GM19468 (cell line): ENCODE measurements around the gene DLG1.

Source experiments
- ATAC-seq: cut with Tn5 transposase; IDR thresholded peaks from one replicate; pipeline ENCODE4 v1.9.1; 2021; ENCODE audit warnings: mild to moderate bottlenecking, moderate library complexity, moderate number of reproducible peaks; ENCODE audit not compliant: unreplicated experiment; ENCODE audit errors: extremely low read depth

Gene DLG1

DNA sequence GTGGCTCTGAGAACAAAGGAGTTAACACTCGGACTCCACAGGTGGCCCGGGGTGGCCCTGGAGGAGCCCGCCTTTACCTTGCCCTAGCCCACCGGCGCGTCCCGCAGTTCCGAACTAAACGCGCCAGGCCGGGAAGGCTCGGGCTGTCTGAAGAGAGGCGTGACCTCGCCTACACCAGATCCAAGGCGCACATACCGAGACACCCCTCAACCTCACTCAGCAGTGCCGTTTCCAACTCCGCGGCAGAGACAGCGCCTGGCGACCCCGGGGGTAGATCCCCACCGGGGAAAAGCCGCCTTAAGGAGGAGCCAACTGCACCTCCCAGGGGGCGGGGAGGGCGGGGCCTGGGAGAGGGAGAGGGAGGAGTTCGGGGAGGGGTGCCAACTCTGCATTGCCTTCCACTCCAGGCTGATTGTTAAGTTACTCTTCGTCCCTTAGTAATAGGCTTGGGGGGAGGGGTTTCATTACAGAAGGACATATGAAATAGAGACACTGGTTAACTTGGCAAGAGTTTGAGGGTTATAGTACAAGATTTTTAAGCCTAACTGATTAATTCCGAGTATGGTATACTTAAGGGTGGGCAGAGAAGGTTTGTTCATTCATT is at the start of gene DLG1:
Gene DLG1 (minus strand): TSS at position 272 of the 604 bp plus-strand sequence. CDS start 1,408 bp downstream, outside the sequence.
- ATAC-seq = peak; percentile 3

- ATAC-seq = no peak
Observed at GRCh38 chr3:197348014-197348413, 49.6 kb upstream of the DLG1 start.

DNA sequence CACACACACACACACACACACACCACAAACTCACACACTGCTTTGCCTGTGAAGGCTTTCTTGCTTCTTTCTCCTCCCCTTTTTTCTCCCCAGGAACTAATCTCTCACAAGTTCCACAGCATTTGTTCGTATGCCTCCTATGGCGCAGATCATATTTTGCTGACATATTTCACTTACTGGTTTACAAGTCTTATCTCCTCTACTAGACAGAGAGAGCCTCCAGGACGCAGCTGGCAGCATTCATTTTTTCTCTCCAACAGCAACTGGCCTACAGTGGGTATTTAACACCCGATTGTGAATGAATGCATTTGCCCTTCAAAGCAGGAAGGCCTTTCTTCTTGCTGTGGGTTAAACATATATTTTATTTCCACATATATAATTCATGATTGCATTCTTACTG is 47.0 kb upstream of the DLG1 start:
- no peak for ATAC-seq

DNA sequence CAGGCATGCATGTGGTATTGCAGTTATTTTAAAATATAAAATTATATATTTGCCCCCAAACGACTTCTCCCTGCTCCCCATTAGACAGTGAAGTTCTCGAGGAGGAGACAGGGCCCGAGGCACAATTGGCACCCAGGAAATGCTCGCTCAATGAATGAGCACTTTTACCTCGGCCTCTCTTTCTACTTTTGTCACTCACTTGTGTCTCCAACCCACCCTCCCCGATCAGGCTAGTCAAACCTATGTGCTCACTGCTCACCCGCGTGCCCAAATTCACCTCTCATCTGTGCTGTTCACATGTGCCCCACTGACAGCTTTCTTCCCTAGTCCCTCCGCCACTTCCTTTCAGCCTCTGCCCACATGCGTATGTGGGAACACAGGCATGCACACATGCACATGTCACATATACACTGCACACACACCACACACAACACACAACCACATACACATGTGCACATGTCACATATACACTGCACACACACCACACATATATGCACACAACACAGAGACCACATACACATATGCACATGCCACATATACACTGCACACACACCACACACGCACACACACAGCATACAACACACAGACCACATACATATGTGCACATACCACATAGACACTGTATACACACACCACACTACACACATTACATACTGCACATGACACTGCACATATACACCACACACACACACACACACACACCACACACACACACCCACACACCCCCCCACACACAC is 46.3 kb upstream of the DLG1 start:
- ATAC-seq = no peak

DNA sequence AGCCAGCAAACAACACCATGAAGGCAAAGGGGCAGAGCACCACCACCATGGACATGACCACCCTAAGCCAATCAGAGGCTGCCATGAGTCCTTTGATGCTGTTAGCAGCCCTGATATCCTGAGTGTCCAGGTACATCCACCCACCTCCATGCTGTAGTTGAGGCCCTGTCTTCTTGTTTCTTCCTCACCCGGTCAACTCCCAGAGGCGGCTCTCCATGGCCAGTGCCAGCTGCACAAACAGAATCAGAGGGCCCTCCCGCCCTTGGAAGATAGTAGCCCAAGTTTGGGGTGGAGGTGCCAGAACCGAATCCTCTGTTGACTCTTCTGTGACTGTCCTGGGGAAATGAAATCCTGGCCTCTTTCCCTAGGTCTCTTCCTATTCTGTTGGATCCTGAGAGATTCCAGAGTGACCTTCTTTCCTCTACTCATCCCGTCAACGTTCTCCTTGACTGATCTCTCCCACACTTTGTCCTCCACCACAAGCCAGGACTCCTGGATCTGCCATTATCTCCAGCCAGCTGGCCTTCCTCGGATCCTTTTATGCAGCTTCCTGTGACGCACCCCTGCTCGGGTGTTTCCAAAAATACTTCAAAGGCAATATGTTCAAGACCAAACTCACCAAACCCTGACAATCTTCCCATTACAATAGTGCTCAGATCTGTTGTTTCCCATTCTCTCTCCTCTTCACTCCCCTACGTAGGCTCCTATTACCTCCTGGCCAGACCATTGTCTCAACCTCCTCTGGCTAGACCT is 45.4 kb upstream of the DLG1 start:
- no peak for ATAC-seq

DNA sequence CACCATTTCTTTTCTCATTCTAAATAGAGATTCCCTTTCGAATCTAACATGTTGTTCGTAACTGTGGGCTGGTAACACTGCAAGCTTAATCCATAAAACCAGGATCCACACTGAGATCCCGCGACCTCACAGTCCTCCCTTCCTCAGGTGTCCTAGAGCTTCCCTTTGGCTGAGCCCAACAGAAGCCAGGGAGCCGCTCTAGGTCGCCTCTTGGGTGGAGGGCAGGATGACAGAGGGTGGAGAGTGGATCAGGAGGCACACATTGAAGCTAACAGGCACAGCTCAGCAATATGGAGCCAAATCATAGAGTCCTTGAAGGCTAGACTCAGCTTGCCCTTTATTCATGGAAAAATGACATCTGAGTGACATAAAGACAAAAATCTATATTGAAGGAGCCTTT is 44.7 kb upstream of the DLG1 start:
- ATAC-seq = no peak

GRCh38 chr3:197340521-197340871 is 42.1 kb upstream of the DLG1 start:
- ATAC-seq = no peak

- no peak for ATAC-seq
Observed at GRCh38 chr3:197339841-197340520, 41.6 kb upstream of the DLG1 start.

DNA sequence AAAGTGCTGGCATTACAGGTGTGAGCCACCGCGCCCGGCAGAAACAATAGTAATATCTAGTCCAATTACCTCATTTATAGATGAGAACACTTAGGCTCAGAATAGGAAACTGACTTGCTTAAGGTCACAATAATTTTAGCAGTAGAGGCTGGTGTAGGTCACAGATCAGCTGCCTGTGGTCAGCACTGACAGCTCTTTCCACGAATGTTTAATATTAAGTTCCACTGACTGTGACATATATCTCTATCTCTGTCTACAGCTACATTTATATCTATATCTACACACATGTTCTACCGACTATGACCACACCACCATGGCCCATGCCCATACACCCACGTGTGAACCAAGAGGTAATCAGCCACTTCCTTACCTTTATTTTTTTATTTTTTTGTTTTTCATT is 40.2 kb upstream of the DLG1 start:
- ATAC-seq = no peak

DNA sequence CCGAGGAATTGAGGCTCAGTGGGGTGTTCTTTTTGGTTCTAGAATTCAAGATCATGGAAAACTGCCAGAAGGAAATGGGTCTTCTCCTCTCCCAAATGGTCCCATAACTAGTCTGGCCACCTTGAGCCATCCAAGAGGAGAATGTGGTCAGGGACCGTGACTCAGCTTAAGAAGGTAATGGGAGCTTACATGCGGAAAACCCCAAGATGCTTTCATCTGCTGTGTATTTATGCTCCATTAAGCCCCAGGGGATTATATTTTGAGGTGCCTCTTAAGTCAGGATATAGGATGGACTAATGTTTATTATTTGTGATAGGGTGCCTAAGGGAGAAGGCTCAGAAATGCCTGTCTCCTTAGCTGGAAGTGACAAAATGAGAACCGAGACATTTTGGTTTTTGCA is 39.2 kb upstream of the DLG1 start:
- ATAC-seq = no peak

- no peak for ATAC-seq
Observed at GRCh38 chr3:197337214-197337613, 38.8 kb upstream of the DLG1 start.

DNA sequence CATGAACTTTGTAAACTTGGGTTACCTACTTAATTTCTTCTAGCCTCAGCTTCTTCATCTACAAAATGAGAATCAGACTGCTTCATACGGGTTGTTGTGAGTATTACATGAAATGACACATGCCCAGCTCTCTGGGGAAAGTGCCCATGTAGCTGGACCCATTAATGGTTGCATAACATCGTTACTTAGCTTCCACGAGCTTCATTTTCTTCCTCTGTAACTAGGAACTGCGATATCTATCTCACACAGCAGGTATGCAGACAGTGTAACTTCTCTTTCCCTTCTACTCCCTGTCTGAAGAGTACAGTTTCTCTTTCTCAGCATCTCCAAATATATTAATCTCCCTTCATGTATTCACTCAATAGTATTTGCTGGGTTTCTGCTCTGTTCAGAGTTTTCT is 37.9 kb upstream of the DLG1 start:
- no peak for ATAC-seq

GRCh38 chr3:197335428-197336132 is 37.2 kb upstream of the DLG1 start:
- no peak for ATAC-seq

GRCh38 chr3:197333901-197334639 is 35.7 kb upstream of the DLG1 start:
- ATAC-seq = no peak

DNA sequence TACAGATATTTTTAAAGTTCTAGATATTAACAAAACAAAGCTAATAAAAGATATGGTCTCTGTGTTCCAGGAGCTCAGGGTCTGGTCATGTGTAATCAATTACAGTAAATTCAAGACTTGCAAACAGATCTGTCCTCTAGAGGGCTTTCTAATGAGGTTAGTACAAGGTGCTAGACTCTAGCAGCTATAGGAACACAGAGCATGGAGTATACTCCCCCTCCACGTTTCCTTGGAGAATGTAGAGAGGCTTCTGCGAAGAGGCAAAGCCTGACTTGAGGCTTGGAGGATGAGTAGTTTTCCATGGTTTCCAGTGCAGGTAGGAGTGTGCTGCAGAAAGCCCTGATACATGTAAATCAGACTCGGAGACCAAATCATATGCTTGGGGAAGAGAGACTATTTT is 32.7 kb upstream of the DLG1 start:
- ATAC-seq = no peak

- ATAC-seq = no peak
Observed at GRCh38 chr3:197329382-197329781, 31.0 kb upstream of the DLG1 start.

DNA sequence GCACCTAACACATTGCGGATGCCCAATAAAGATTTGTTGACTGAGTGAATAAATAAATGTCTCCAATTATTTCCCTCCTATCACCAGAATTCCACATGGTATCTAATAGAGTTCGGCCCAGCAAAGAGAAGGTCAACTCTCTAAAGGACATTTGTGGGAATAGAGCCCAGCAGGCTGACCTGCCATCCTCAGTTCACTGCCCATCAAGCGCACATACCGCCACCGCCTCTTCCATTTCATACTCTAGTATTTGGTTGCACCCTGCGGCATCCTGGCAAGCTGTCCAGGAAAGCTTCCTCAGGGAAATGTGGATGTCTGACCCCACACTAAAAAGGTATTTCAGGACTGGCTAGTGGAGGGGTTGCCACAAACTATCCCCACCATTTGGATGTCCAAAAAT is 29.8 kb upstream of the DLG1 start:
- no peak for ATAC-seq

GRCh38 chr3:197327701-197328100 is 29.3 kb upstream of the DLG1 start:
- no peak for ATAC-seq

DNA sequence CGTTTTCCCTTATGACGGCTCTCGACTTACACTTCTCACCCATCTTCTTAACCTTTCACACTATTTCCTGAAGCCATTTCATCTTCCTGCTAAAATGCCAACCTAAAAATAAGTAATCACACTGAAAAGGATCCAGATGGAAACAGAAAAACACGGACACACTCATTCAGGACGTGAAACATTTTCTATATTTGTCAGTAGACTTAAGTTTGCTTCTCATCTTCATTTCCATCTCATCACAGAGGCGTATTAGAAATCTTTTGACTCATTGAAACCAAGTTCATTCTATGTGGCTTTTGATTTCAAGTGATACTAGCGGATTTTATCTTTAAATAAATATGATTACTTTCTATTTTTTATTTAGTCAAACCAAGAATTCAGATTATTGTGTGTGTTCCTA is 27.4 kb upstream of the DLG1 start:
- no peak for ATAC-seq

GRCh38 chr3:197322149-197322548 is 23.7 kb upstream of the DLG1 start:
- no peak for ATAC-seq
